Measurements from ENCODE around the gene C2CD3. TPM values are rescaled to one million over a fixed set of nuclear protein-coding genes. Genes with fewer than 3 reads are reported as not detected.

C2CD3 gene
- total RNA-seq, 1 experiment from 2014 or later, result 22.0 TPM

DNA sequence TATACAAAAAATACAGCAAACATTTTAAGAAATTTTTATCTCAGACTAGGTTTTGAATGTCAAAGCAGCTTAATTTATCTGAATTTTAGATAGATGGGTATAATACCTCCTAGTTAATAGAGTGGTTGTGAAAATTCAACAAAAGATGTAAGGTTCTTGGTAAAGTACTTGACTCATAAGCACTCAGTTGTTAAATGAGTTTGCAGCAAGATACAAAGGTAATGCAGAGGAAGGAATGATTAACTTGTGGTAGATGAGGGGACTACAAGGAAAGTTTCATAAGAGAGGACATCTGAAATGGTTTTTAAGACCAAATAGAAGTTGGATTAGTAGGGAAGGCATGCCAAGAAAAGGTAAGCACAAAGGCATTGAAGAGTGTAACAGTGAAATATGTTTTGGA lies 37.7 kb upstream of the C2CD3 start:
- Histone ChIP-seq H3K27ac (ENCODE audit: insufficient read length, low read depth, low read length) (no peak overlapping the region), H4K91ac (ENCODE audit: insufficient read length, low read depth, low read length) (no peak overlapping the region), H2AFZ (ENCODE audit: low read length) (no peak overlapping the region), H3K23ac (ENCODE audit: insufficient read length, low read depth, low read length) (no peak overlapping the region), H3K9me3 (ENCODE audit: control insufficient read depth, low read depth, low read length) (no peaks in the 10 kb centered on the region), H4K20me1 (ENCODE audit: control insufficient read depth, insufficient read depth, insufficient read length) (no peaks in the 10 kb centered on the region), H3K14ac (ENCODE audit: insufficient read depth, low read length) (no peak overlapping the region), H2BK120ac (ENCODE audit: low read depth, low read length, poor library complexity, severe bottlenecking) (no peak overlapping the region), H3K18ac (ENCODE audit: insufficient read length, low read depth, low read length) (no peak overlapping the region), H2AK5ac (ENCODE audit: insufficient read length, low read length) (no peak overlapping the region), H3K56ac (ENCODE audit: insufficient read length, low read depth, low read length) (no peak overlapping the region), H3T11ph (ENCODE audit: low read length) (no peak overlapping the region), H3K27me3 (ENCODE audit: insufficient read depth, low read length) (no peaks in the 10 kb centered on the region), H2BK20ac (ENCODE audit: low read depth, low read length, poor library complexity, severe bottlenecking) (no peak overlapping the region), H3K9ac (ENCODE audit: extremely low read depth, insufficient read length, low read length) (no peak overlapping the region), H3K23me2 (ENCODE audit: insufficient read length, low read depth, low read length, poor library complexity, severe bottlenecking) (no peaks in the 10 kb centered on the region), H3K79me1 (ENCODE audit: insufficient read depth, low read depth, low read length, poor library complexity, severe bottlenecking) (no peaks in the 10 kb centered on the region), H3K4me2 (ENCODE audit: insufficient read depth, insufficient read length, low read length) (no peak overlapping the region), H3K79me2 (ENCODE audit: insufficient read depth, low read length) (no peaks in the 10 kb centered on the region), H3K4me1 (ENCODE audit: insufficient read depth, low read length) (no peaks in the 10 kb centered on the region), H2BK15ac (ENCODE audit: low read depth, low read length) (no peak overlapping the region), H2BK12ac (ENCODE audit: insufficient read length, low read depth, low read length) (no peak overlapping the region), H3K4ac (ENCODE audit: low read depth, low read length) (no peak overlapping the region), H4K8ac (replicated peaks; ENCODE audit: insufficient read length, low read depth, low read length) (no peak overlapping the region), H4K5ac (ENCODE audit: insufficient read length, low read depth, low read length) (no peak overlapping the region), H2BK5ac (ENCODE audit: insufficient read length, low read length) (no peak overlapping the region)
- H3K9me3 Mint-ChIP-seq, result no peaks in the 10 kb centered on the region
- TF ChIP-seq, protein P1, sequence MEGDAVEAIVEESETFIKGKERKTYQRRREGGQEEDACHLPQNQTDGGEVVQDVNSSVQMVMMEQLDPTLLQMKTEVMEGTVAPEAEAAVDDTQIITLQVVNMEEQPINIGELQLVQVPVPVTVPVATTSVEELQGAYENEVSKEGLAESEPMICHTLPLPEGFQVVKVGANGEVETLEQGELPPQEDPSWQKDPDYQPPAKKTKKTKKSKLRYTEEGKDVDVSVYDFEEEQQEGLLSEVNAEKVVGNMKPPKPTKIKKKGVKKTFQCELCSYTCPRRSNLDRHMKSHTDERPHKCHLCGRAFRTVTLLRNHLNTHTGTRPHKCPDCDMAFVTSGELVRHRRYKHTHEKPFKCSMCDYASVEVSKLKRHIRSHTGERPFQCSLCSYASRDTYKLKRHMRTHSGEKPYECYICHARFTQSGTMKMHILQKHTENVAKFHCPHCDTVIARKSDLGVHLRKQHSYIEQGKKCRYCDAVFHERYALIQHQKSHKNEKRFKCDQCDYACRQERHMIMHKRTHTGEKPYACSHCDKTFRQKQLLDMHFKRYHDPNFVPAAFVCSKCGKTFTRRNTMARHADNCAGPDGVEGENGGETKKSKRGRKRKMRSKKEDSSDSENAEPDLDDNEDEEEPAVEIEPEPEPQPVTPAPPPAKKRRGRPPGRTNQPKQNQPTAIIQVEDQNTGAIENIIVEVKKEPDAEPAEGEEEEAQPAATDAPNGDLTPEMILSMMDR (conservative IDR thresholded peaks at IDR 0.05), result no peak
- H3K36me3 Mint-ChIP-seq (ENCODE audit: insufficient read depth in 1 of 3, low read depth in 3 of 3), result peaks cover 7 to 51% (median 13%) of the 10 kb centered on the region in 3 experiments; a peak in 6 of 7 replicates
- H3K4me1 Mint-ChIP-seq, result peaks cover 7 to 11% of the 10 kb centered on the region in 2 experiments; a peak in 3 of 4 replicates
- DNase-seq, result no peak
- no peaks in the 10 kb centered on the region for H3K27me3 Mint-ChIP-seq (ENCODE audit: low read depth)
- no peak overlapping the region for H3K27ac Mint-ChIP-seq
- no peak overlapping the region for H3K4me3 Mint-ChIP-seq

Measured in H9 (cell line).